ENCODE data around the gene NPVF. TPM values are rescaled to one million over a fixed set of nuclear protein-coding genes. Genes with fewer than 3 reads are reported as not detected.

Gene NPVF
- not detected for total RNA-seq

- Mint-ChIP-seq H3K36me3 (no peaks in the 10 kb centered on the region), H3K4me3 (no peak within 1 kb of the TSS), H3K27ac (no peak within 1 kb of the TSS), H3K9me3 (ENCODE audit: low read depth) (no peaks in the 10 kb centered on the region), H3K4me1 (no peaks in the 10 kb centered on the region), H3K27me3 (peaks cover 51% of the 10 kb centered on the region)
- no peak for DNase-seq
- CTCF ChIA-PET, result interaction anchor here (1.3 kb wide), 1 partner anchor 11 kb away, joined by 5 read pairs; no protein-coding TSS in a partner anchor
- ATAC-seq, result no peak
Measured at GRCh38 chr7:25228386-25228785, at the start of gene NPVF. Gene NPVF, minus strand, starts transcription at chr7:25228486. Its CDS starts 47 bp downstream, at chr7:25228439.

GRCh38 chr7:25272265-25272664 lies 44.0 kb upstream of the NPVF start:
- no peak for ATAC-seq
- H3K27me3 Mint-ChIP-seq, result peaks cover 35% of the 10 kb centered on the region

GRCh38 chr7:25263337-25263736 lies 35.1 kb upstream of the NPVF start:
- Mint-ChIP-seq H3K4me3 (no peak overlapping the region), H3K4me1 (peaks cover 19% of the 10 kb centered on the region), H3K27me3 (peaks cover 7% of the 10 kb centered on the region), H3K27ac (no peak overlapping the region), H3K9me3 (ENCODE audit: low read depth) (no peaks in the 10 kb centered on the region), H3K36me3 (no peaks in the 10 kb centered on the region)
- no peak for DNase-seq
- CTCF ChIA-PET, result no interaction called here
- no peak for ATAC-seq

More at GRCh38 chr7:25272265-25272664, 44.0 kb upstream of the NPVF start:
- CTCF ChIA-PET, result no interaction called here
- Mint-ChIP-seq H3K9me3 (ENCODE audit: low read depth) (no peaks in the 10 kb centered on the region), H3K4me3 (no peak overlapping the region), H3K4me1 (no peaks in the 10 kb centered on the region), H3K27ac (no peak overlapping the region), H3K36me3 (no peaks in the 10 kb centered on the region)
- DNase-seq, result no peak

DNA sequence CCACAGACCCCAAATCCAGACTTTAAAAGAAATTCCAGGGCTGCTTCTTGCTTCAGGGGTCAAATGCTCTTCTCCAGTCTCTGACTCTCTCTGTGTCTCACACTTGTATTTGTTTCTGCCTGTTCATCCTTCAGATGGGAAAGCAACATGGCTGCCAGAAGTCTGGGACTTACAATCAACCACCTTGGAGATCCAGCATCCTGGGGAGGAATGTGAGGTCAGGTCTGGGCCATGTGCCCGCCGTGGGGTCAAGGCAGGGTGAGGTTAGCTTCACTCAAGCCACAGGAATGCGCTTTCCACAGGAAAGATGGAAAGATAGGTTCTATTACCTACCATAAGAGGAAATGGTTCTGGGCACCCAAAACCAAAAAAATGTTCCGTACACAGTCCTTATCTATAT lies 34.3 kb upstream of the NPVF start:
- no peak overlapping the region for H3K27ac Mint-ChIP-seq
- peaks cover 19% of the 10 kb centered on the region for H3K4me1 Mint-ChIP-seq
- no peak for ATAC-seq
- no peaks in the 10 kb centered on the region for H3K9me3 Mint-ChIP-seq (ENCODE audit: low read depth)
- no peak overlapping the region for H3K4me3 Mint-ChIP-seq
- H3K27me3 Mint-ChIP-seq, result peaks cover 7% of the 10 kb centered on the region
- no peaks in the 10 kb centered on the region for H3K36me3 Mint-ChIP-seq
- CTCF ChIA-PET, result no interaction called here
- no peak for DNase-seq

DNA sequence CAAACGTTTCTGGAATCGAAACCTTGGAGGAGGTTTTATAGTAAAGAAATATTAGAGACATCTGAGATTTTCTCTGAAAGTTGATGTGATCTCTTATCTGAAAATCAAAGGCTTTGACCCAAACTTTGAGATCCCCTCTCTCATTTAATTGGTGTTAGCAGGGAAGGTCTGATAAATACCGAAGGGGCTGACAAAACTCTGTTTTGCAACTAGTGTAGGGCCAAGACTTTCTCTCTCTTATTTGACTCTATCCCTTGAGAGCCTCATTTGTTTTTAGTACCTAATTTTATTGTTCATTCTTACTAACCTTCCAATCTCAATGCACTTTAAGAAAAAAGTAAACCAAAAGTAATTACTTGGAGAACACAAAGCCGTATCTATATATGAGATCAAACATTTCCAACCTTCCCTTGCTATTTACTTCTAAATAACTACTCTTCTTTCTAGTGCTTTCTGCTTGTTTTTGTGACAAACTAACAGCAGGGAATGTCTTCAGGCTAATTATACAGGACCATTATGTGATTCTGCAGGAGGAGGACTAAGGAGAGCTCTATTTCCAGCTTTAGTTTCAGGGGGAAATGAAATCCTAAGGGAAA lies 33.4 kb upstream of the NPVF start:
- H3K27me3 Mint-ChIP-seq, result peaks cover 10% of the 10 kb centered on the region
- DNase-seq (no peak), ATAC-seq (no peak)
- CTCF ChIA-PET, result interaction anchor here (1.0 to 7.6 kb wide), 3 partner anchors 45 to 327 kb away, joined by 3 to 85 read pairs (median 6); no protein-coding TSS in a partner anchor
- H3K4me1 Mint-ChIP-seq, result peaks cover 19% of the 10 kb centered on the region
- no peak overlapping the region for H3K27ac Mint-ChIP-seq
- H3K36me3 Mint-ChIP-seq, result no peaks in the 10 kb centered on the region
- H3K9me3 Mint-ChIP-seq (ENCODE audit: low read depth), result no peaks in the 10 kb centered on the region
- H3K4me3 Mint-ChIP-seq, result no peak overlapping the region

GRCh38 chr7:25260862-25261494 lies 32.7 kb upstream of the NPVF start:
- Mint-ChIP-seq H3K27ac (no peak overlapping the region), H3K4me3 (no peak overlapping the region), H3K36me3 (no peaks in the 10 kb centered on the region), H3K27me3 (peaks cover 10% of the 10 kb centered on the region), H3K4me1 (peaks cover 19% of the 10 kb centered on the region), H3K9me3 (ENCODE audit: low read depth) (no peaks in the 10 kb centered on the region)
- DNase-seq (no peak), ATAC-seq (peak; percentile 76)
- CTCF ChIA-PET, result interaction anchor here (1.0 to 7.6 kb wide), 3 partner anchors 44 to 328 kb away, joined by 3 to 85 read pairs (median 6); no protein-coding TSS in a partner anchor

DNA sequence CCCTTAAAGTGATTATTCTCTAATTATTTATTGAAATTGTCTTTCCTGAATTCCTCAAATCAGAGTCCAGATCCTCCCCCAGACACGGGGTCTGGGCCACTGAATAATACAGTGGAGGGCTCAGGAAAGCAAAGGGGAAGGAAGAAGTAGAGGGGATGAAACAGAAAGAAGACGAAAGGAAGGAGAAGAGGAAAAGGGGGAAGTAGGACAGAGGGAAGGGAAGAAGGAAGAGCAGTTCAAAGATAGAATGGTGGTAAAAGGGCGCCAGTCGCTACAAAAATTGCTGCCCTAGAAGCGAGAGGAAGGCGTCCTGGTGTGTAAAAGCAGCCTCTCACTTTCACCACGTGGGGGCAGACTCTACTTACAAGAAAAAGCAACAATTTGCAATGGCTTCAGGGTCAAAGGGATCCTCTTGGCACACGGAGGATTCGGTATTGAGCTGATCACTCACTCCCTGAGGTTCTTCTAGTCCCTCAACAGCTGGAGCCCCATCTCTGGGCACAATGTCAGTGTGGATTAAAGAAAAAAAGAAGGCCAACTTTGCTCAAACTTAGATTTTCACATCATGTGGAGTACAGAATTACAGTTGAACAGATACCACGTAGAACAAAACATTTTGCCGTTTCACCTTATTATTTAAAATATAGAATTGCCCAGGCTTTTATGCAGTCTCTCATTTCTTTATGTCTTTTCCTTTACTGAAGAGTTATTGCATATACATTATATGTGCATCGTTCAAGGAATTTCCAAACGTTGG lies 31.4 kb upstream of the NPVF start:
- peaks cover 9% of the 10 kb centered on the region for H3K27me3 Mint-ChIP-seq
- no peak overlapping the region for H3K27ac Mint-ChIP-seq

GRCh38 chr7:25256333-25256819 lies 28.1 kb upstream of the NPVF start:
- H3K36me3 Mint-ChIP-seq, result no peaks in the 10 kb centered on the region
- H3K27me3 Mint-ChIP-seq, result peaks cover 6% of the 10 kb centered on the region
- CTCF ChIA-PET, result interaction anchor here (7.6 kb wide), 1 partner anchor 309 kb away, joined by 85 read pairs; no protein-coding TSS in a partner anchor
- H3K9me3 Mint-ChIP-seq (ENCODE audit: low read depth), result no peaks in the 10 kb centered on the region
- DNase-seq (no peak), ATAC-seq (no peak)
- H3K4me1 Mint-ChIP-seq, result peaks cover 14% of the 10 kb centered on the region
- H3K4me3 Mint-ChIP-seq, result no peak overlapping the region
- no peak overlapping the region for H3K27ac Mint-ChIP-seq

More for the DNA sequence above, 31.4 kb upstream of the NPVF start:
- Mint-ChIP-seq H3K9me3 (ENCODE audit: low read depth) (no peaks in the 10 kb centered on the region), H3K4me3 (no peak overlapping the region), H3K36me3 (no peaks in the 10 kb centered on the region), H3K4me1 (peaks cover 19% of the 10 kb centered on the region)
- CTCF ChIA-PET, result interaction anchor here (0.6 to 7.6 kb wide), 16 partner anchors 17 to 595 kb away, joined by 3 to 85 read pairs (median 4); no protein-coding TSS in a partner anchor
- peak; percentile 77 for ATAC-seq
- DNase-seq, result peak; percentile 72

DNA sequence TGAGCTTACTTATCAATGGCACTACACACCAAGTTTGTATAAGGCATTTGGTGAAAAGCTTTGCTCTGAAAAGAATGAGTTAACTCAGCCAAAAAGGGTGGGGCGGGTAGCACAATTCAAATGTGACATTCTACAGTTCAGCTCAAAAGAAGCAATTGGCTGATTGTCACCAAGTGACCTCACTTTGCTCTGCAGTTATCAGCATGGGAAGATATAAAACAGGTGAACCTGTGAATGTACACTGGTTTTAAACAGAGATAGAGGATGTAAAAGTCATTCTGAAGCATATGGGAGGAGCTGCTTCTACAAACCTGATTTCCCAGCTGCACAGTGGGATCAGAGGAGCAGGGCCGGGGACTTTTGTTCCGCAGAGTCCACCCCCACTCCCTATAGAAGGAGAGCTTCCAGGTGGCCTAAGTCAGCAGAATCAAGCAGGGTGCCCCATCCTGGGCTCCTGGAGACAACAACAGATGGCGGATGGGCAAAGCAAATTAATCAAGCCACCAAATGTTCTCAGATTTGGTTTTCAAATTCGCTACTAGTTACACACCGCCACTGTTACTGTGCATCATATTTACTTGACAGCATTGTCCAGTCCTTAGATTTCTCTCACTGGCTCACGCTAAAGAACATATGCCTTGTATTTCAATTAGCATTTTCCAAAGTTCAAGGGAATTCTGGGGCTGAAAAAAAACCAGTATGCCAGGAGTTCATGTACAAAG lies 27.5 kb upstream of the NPVF start:
- H3K27ac Mint-ChIP-seq, result no peak overlapping the region
- CTCF ChIA-PET, result interaction anchor here (1.3 to 7.6 kb wide), 2 partner anchors 134 to 310 kb away, joined by 5 to 85 read pairs; no protein-coding TSS in a partner anchor
- H3K27me3 Mint-ChIP-seq, result peaks cover 6% of the 10 kb centered on the region
- DNase-seq (no peak), ATAC-seq (no peak)
- H3K4me1 Mint-ChIP-seq, result peaks cover 8% of the 10 kb centered on the region
- no peak overlapping the region for H3K4me3 Mint-ChIP-seq
- no peaks in the 10 kb centered on the region for H3K36me3 Mint-ChIP-seq
- no peaks in the 10 kb centered on the region for H3K9me3 Mint-ChIP-seq (ENCODE audit: low read depth)

GRCh38 chr7:25254604-25255003 lies 26.3 kb upstream of the NPVF start:
- no peak overlapping the region for H3K27ac Mint-ChIP-seq
- CTCF ChIA-PET, result interaction anchor here (1.3 to 7.6 kb wide), 2 partner anchors 135 to 311 kb away, joined by 5 to 85 read pairs; no protein-coding TSS in a partner anchor
- peaks cover 6% of the 10 kb centered on the region for H3K27me3 Mint-ChIP-seq
- ATAC-seq (no peak), DNase-seq (no peak)
- H3K4me1 Mint-ChIP-seq, result no peaks in the 10 kb centered on the region
- H3K4me3 Mint-ChIP-seq, result no peak overlapping the region
- no peaks in the 10 kb centered on the region for H3K9me3 Mint-ChIP-seq (ENCODE audit: low read depth)
- no peaks in the 10 kb centered on the region for H3K36me3 Mint-ChIP-seq

DNA sequence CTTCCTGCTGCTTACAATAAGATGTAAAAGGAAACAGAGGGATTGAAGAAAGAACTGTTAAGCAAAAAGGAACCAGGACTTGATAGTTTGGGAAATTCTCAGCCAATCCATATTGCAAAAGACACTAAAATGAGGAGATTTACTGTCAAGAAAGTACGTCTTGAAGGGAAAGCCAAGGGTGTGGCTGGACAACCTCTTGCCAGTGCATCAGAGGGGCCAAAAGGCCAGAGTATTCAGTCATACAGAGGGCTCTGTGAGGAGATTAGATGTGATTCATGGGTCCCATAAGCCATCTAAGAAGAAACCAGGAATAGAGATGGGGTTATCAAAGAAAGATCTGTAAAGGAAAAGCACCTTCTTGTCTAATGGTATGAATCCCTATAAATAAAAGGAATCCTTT lies 25.4 kb upstream of the NPVF start:
- CTCF ChIA-PET, result no interaction called here
- Mint-ChIP-seq H3K9me3 (ENCODE audit: low read depth) (no peaks in the 10 kb centered on the region), H3K27me3 (peaks cover 6% of the 10 kb centered on the region), H3K27ac (no peak overlapping the region), H3K4me3 (no peak overlapping the region), H3K36me3 (no peaks in the 10 kb centered on the region), H3K4me1 (no peaks in the 10 kb centered on the region)
- ATAC-seq, result no peak
- DNase-seq, result no peak

DNA sequence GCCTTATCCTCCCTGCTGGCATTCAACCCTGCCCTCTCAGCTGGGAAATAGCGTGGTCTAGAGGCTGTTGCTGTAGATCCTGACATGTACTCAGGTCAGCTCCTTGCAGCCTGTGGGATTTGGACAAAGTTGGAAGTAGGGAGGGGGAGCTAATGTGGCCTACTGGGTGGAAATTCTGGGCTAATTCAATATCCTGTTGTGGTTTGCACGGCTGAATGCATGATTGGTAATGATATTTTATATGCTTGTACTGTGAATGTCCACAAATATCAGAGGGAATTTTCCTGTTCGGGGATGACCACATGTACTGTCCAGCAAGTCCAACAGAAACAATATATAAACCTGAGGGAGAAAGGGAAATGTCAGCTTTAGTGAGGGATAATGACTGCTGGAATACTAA lies 22.1 kb upstream of the NPVF start:
- Mint-ChIP-seq H3K4me3 (no peak overlapping the region), H3K27ac (no peak overlapping the region), H3K36me3 (no peaks in the 10 kb centered on the region), H3K9me3 (ENCODE audit: low read depth) (no peaks in the 10 kb centered on the region), H3K27me3 (peaks cover 11% of the 10 kb centered on the region), H3K4me1 (no peaks in the 10 kb centered on the region)
- CTCF ChIA-PET, result interaction anchor here (0.9 kb wide), 1 partner anchor 315 kb away, joined by 3 read pairs; no protein-coding TSS in a partner anchor
- ATAC-seq, result no peak
- DNase-seq, result no peak

DNA sequence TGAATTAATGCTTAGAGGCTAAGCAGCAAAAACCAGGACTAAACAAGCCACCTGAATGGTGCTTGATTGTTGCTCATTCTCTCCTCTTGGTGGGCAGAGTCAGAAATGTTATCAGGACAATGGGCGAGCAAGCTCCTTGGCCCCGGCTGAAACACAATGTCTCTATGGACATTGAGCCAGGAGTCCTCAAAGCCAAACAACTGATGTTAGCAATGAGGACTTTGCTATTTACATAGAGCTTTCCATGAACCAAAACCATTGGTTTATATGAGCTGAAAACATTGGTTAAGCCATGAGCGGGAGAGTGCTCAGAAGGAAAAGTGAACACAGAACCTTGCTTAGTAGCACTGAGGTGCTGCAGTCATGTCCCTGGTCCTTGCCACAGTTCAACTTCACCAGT lies 21.5 kb upstream of the NPVF start:
- no peaks in the 10 kb centered on the region for H3K4me1 Mint-ChIP-seq
- no peaks in the 10 kb centered on the region for H3K36me3 Mint-ChIP-seq
- no peak overlapping the region for H3K4me3 Mint-ChIP-seq
- no peak for ATAC-seq
- no peak for DNase-seq
- H3K27ac Mint-ChIP-seq, result no peak overlapping the region
- H3K27me3 Mint-ChIP-seq, result peaks cover 16% of the 10 kb centered on the region
- CTCF ChIA-PET, result no interaction called here
- H3K9me3 Mint-ChIP-seq (ENCODE audit: low read depth), result no peaks in the 10 kb centered on the region

Data from activated CD8-positive, alpha-beta memory T cell treated with anti-CD3 and anti-CD28 coated beads, Interleukin-2, amount 10 ng/mL, durations not matched to agents 7 days and 5 days (primary cell).